Measurements from ENCODE around the gene TRABD.

TRABD gene

GRCh38 chr22:50175921-50176849 lies 9.5 kb upstream of the TRABD start:
- FAIRE-seq = no peak

- no peak for FAIRE-seq
Measured at GRCh38 chr22:50176850-50177536, 8.7 kb upstream of the TRABD start.

GRCh38 chr22:50177537-50178470 lies 7.9 kb upstream of the TRABD start:
- FAIRE-seq = no peak

- FAIRE-seq = no peak
Measured at GRCh38 chr22:50178471-50178864, 7.2 kb upstream of the TRABD start.

- FAIRE-seq = no peak
Measured at GRCh38 chr22:50178871-50179869, 6.5 kb upstream of the TRABD start.

- FAIRE-seq = no peak
Measured at GRCh38 chr22:50179937-50180726, 5.6 kb upstream of the TRABD start.

- FAIRE-seq = no peak
Measured at GRCh38 chr22:50180727-50181521, 4.8 kb upstream of the TRABD start.

- FAIRE-seq = no peak
Measured at GRCh38 chr22:50182176-50183081, 3.3 kb upstream of the TRABD start.

- FAIRE-seq = no peak
Measured at GRCh38 chr22:50183141-50183971, 2.4 kb upstream of the TRABD start.

- FAIRE-seq = no peak
Measured at GRCh38 chr22:50184004-50184901, 1.5 kb upstream of the TRABD start.

- no peak for FAIRE-seq
Measured at GRCh38 chr22:50184902-50185374, 775 bp upstream of the TRABD start.

- no peak for FAIRE-seq
Measured at GRCh38 chr22:50186181-50186714, 535 bp downstream of the TRABD start.

- FAIRE-seq = no peak
Measured at GRCh38 chr22:50186761-50187523, 1.2 kb downstream of the TRABD start.

GRCh38 chr22:50188356-50188755 lies 2.6 kb downstream of the TRABD start:
- no peak for FAIRE-seq

- no peak for FAIRE-seq
Measured at GRCh38 chr22:50189184-50189848, 3.6 kb downstream of the TRABD start.
